Psoas muscle (tissue), 8 donors: ENCODE data around the gene REXO4. TPM values are rescaled to one million over a fixed set of nuclear protein-coding genes. Genes with fewer than 3 reads are reported as not detected.

Source experiments
- ATAC-seq, 4 donors: fragments of 200-7000 bp; cut with Tn5 transposase; one replicate each; pipeline ENCODE4 v1.9.1; 2020; ENCODE audit warnings: moderate library complexity in 3 of 4, mild to moderate bottlenecking in 2 of 4
- DNase-seq, 2 donors: peaks; one replicate each; pipeline ENCODE4 v3.0.0-alpha.2; 2020
- H3K27ac ChIP-seq: fragments of 200-600 bp; one replicate; pipeline ENCODE4 v1.8.0; 2022
- H3K27me3 ChIP-seq, 3 donors: fragments of 200-600 bp in 1 of 3; one replicate each; pipeline versions ENCODE4 v1.6.1 to v1.8.0; 2013 to 2022; ENCODE audit warnings: low read length in 2 of 3, mild to moderate bottlenecking in 2 of 3, moderate library complexity in 1 of 3; ENCODE audit not compliant: insufficient read depth in 3 of 3
- H3K36me3 ChIP-seq, 2 donors: fragments of 200-600 bp in 1 of 2; one replicate each; pipeline versions ENCODE4 v1.6.1 to v1.8.0; 2013 to 2022; ENCODE audit warnings: low read depth in 1 of 2, mild to moderate bottlenecking in 1 of 2, moderate library complexity in 1 of 2; ENCODE audit not compliant: insufficient read depth in 1 of 2
- H3K4me1 ChIP-seq: fragments of 200-600 bp; one replicate; pipeline ENCODE4 v1.8.0; 2022
- H3K4me3 ChIP-seq: fragments of 200-600 bp; one replicate; pipeline ENCODE4 v1.8.0; 2022; ENCODE audit warnings: mild to moderate bottlenecking
- H3K9me3 ChIP-seq: fragments of 200-600 bp; one replicate; pipeline ENCODE4 v1.8.0; 2022
- CTCF ChIP-seq: fragments of 200-600 bp; IDR thresholded peaks from one replicate; pipeline ENCODE4 v1.8.0; 2022; ENCODE audit warnings: antibody characterized with exemption
- WGBS, 3 donors: extraction: QIAGEN DNeasy Blood & Tissue Kit; methylation state at CpG; one replicate each; pipeline versions ENCODE4 v1.1.6 to v1.1.7; 2013; 5-methylcytosine and 5-hydroxymethylcytosine counted together
- intact Hi-C, 2 donors: fragments of 100-400 bp; cut with DNase I; formaldehyde crosslinking; loops; one replicate each; pipeline versions ENCODE4 v1.11.0 to v1.14.2; 2022
- polyA plus RNA-seq, 3 donors: library from polyadenylated mRNA; stranded (reverse); fragments of 200-250 nt; gene quantifications; one replicate each; pipeline ENCODE4 v1.2.3, GENCODE V29; 2013
- total RNA-seq, 4 donors: library from RNA; stranded (reverse); fragmentation: NEBNext Ultra II Directional in 2 of 4; extraction: Animal tissue kit (Norgen Biotek cat#: 25700) in 2 of 4; gene quantifications; one replicate each; pipeline versions ENCODE4 v1.2.1 to v1.2.4, GENCODE V29; 2021 to 2023
- donor health status: healthy with polysubstance abuse.
- donor health status: DM: no; HTN: no; CAD: no; lungs with moderate emphysema.
- donor health status: Bipolar disorder and iron deficiency.
- donor health status: healthy.
- donor health status: DM: yes; HTN: yes; CAD: no.
- donor health status: DM: no; HTN: no; CAD: no.
- donor health status: DM: no; HTN: no; CAD: no.
- donor health status: DM: yes; HTN: yes; CAD: no.

The REXO4 gene
- total and polyA plus RNA-seq, 7 donors: 23.8 to 75.2 (median 31.2) TPM

DNA sequence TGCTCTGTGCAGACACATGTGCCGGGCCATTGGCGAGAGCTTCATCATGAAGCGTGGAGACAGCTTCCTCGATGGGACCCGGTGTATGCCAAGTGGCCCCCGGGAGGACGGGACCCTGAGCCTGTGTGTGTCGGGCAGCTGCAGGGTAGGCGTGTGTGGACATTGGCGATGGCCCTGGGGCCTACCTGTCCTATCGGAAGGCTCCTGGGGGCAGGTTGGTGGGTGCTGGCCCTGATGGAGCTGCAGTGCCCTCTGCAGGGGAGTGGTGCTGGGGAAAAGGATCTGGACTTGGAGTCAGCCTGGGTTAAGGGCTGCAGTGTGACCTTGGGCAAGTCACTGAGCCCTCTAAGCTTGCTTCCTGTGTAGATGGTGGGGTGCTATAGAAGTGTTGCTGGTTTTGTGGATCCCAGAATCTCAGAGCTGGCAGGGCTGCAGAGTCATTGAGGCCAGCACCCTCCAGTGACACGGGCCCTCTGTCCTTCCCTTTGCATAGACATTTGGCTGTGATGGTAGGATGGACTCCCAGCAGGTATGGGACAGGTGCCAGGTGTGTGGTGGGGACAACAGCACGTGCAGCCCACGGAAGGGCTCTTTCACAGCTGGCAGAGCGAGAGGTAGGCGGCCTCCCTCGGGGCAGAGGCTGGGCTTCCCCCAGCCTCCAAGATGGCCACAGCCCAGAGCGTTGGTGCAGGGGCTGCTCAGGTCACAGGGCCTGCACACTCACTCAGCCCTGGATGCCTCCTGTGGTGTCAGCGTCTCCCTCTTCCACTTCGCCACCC lies 20.1 kb upstream of the REXO4 start:
- H3K27me3 ChIP-seq: no peaks in the 10 kb centered on the region
- intact Hi-C loops: no loop called here
- no peak overlapping the region for H3K4me3 ChIP-seq
- no peaks in the 10 kb centered on the region for H3K4me1 ChIP-seq
- no peak overlapping the region for H3K27ac ChIP-seq
- no peaks in the 10 kb centered on the region for H3K9me3 ChIP-seq
- no peak for TF ChIP-seq CTCF
- WGBS, 3 donors: 90 to 95% (median 92%) methylated on average over 20 of the region's 20 CpGs
- DNase-seq (no peak), ATAC-seq (no peak)
- H3K36me3 ChIP-seq: peaks cover 0 to 3% of the 10 kb centered on the region in 2 donors

DNA sequence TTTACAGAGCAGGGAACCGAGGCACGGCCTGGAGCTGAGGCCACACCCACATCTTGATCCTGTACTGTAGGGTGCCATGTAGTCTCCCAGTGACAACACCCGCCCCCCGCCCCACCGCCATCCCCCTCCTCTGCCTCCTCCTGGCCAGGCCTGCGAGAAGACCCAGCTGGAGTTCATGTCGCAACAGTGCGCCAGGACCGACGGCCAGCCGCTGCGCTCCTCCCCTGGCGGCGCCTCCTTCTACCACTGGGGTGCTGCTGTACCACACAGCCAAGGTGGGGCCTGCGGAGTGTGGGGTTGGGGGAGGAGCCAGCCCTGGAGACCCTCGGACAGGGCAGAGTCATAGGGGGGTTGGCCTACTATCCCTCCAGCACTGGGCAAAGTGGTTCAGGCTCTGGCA lies 18.9 kb upstream of the REXO4 start:
- no peaks in the 10 kb centered on the region for H3K4me1 ChIP-seq
- TF ChIP-seq CTCF: no peak
- WGBS, 3 donors: 79 to 87% (median 82%) methylated on average over 16 of the region's 16 CpGs
- DNase-seq (no peak), ATAC-seq (no peak)
- H3K27ac ChIP-seq: no peak overlapping the region
- intact Hi-C loops: no loop called here
- H3K36me3 ChIP-seq: peaks cover 0 to 3% of the 10 kb centered on the region in 2 donors
- no peak overlapping the region for H3K4me3 ChIP-seq
- no peaks in the 10 kb centered on the region for H3K9me3 ChIP-seq
- no peaks in the 10 kb centered on the region for H3K27me3 ChIP-seq

DNA sequence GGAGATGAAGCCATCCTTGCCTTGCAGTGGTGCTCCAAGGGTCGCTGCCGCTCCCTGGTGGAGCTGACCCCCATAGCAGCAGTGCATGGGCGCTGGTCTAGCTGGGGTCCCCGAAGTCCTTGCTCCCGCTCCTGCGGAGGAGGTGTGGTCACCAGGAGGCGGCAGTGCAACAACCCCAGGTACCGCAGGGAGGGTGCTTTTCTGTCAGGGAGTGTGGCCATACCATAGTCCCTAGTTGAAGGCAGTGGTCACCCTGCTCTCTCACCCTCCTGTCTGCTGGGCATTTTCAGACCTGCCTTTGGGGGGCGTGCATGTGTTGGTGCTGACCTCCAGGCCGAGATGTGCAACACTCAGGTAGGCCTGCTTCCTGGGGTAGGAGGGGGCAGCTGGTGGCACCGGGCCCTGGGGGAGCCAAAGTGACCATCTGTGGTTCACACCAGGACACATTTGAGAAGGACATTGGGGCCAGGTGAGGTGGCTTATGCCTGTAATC lies 15.6 kb upstream of the REXO4 start:
- 83 to 88% (median 85%) methylated on average over 11 of the region's 11 CpGs for WGBS, 3 donors
- DNase-seq: no peak
- Histone ChIP-seq H3K4me3 (no peak overlapping the region), H3K4me1 (no peaks in the 10 kb centered on the region), H3K27ac (no peak overlapping the region), H3K9me3 (no peaks in the 10 kb centered on the region), H3K36me3 (no peaks in the 10 kb centered on the region), H3K27me3 (peaks cover 0 to 4% (median 2%) of the 10 kb centered on the region in 3 donors)
- no peak for TF ChIP-seq CTCF
- no peak for ATAC-seq
- intact Hi-C loops: no loop called here

- DNase-seq (no peak), ATAC-seq (no peak)
- Histone ChIP-seq H3K4me3 (no peak overlapping the region), H3K9me3 (no peaks in the 10 kb centered on the region), H3K4me1 (no peaks in the 10 kb centered on the region), H3K27ac (no peak overlapping the region), H3K36me3 (no peaks in the 10 kb centered on the region), H3K27me3 (peaks cover 0 to 12% (median 5%) of the 10 kb centered on the region in 3 donors)
- no peak for TF ChIP-seq CTCF
- intact Hi-C loops: no loop called here
- WGBS, 3 donors: 95 to 100% (median 98%) methylated on average over 1 of the region's 1 CpG
These were observed 12.4 kb upstream of the REXO4 start for GRCh38 chr9:133430244-133430643.
